ENCODE data around the gene ASCL2.
"Not testable (repeated sequence)": the region's sequence is repeated elsewhere in the genome, so short reads cannot be mapped to it uniquely, and the experiment has no call there.

Gene ASCL2

GRCh38 chr11:2296913-2297622 is 26.7 kb upstream of the ASCL2 start:
- DNase-seq: no peak

DNA sequence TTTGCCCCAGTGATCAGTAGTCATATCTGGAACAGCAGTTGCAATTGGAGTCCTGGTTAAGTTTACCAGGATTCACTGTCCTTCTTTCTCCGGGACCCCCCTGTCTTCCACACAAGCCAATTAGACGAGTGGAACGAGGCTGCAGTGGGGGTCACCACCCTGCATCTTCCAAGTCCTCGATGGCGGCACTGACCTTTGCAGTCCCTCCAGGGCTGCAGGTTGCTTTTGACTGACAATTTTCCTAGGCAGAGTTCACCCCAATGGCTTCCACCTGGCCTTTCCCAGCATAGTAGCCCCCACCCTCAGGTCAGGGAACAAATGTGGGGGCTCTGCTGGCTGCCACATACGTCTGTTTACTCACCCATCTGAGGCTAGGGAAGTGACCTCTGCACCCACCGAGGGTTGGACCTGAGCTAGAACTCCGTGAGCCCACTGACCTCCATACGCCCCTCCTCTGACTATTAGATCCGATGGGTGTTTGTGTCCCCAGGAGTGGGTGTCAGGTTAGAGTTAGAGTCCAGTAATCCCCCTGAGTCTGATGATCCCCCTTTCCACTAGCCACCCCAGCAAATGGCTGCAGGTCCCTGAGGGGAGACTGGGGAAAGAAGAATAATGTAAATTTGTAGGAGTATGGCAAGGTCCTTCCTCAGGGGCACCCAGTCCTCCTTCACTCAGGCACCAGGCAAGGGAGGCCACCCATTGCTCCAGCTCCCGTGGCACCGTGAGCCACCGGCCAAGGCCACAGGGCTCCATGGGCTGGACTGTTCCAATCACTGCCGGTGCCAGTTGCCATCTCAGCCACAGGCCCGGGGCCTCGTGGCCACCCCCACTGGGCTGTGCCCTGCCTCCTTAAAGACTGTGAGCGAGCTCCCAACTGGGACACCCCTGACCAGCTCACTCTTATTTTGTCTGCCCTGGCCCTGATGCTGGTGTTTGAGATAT is 25.9 kb upstream of the ASCL2 start:
- no peak for DNase-seq

DNA sequence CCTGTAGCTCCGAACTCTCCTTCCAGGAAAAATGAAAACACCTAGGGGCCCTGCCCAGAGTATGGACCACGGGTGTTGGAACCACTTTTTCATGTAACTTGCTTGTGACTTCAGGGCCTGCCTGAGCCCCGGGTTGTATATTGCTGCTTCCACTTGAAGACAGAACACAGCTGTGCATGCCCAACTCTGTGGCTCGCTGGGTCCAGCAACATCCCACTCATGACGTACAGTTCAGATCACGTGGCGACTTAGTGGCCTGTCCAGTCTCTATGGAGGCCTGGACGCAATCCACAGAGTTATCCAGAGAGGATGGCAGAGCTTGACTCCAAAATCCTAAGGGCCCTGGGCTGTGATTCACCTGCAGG is 24.5 kb upstream of the ASCL2 start:
- DNase-seq: no peak

GRCh38 chr11:2293984-2294925 is 23.9 kb upstream of the ASCL2 start:
- DNase-seq: no peak

DNA sequence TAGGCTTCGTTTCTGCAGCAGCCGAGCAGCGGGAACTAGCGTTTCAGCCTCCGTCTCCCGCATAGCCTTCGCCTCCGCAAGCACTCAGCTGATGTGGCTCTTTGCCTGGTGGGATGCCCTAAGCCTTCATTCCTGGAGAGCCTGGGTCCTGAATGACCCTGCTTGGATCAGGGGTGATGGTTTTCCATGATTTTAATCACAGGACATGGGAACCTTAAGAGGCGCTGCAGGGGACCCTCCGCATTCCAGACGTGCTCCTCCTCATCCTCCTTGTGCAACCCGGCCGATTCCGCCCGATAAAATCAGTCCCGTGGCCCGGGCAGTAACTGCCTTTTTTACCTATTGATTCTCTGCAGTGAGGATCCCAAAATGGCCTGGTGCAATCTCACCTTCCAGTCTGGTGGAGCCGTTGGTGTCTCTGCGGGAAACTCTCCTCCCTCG is 23.2 kb upstream of the ASCL2 start:
- no peak for DNase-seq

DNA sequence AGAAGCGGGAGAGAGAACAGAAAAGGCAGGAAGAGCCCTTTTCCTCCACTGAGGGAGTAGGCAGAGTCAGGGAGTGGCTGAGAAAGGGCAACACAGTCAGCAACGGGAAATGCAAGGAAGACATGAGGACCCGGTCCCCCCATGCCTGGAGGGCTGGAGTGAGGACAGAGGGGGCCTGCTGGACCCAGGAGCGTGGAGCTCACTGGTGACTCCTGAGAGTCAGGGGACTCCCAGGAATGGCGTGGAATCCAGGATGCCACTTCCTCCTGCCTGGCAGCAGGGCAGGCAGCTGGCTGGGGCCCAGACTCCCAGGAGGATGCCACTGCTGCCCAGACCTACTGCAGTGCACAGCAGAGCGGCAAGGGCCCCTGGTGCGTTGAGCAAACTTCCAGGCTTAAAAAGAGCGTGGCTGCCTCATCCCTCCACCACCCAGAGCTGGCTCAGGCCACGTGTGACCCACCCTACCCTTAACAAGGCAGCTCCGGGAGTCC is 20.0 kb upstream of the ASCL2 start:
- no peak for DNase-seq

GRCh38 chr11:2289859-2290258 is 19.5 kb upstream of the ASCL2 start:
- no peak for DNase-seq

GRCh38 chr11:2289350-2289749 is 19.0 kb upstream of the ASCL2 start:
- DNase-seq: no peak

- DNase-seq: no peak
Observed at GRCh38 chr11:2287091-2287490, 16.7 kb upstream of the ASCL2 start.

- DNase-seq: not testable (repeated sequence)
Observed at GRCh38 chr11:2286350-2286749, 16.0 kb upstream of the ASCL2 start.

- DNase-seq: no peak
Observed at GRCh38 chr11:2280208-2280607, 9.8 kb upstream of the ASCL2 start.

GRCh38 chr11:2277933-2278523 is 7.6 kb upstream of the ASCL2 start:
- DNase-seq: no peak

- DNase-seq: no peak
Observed at GRCh38 chr11:2277008-2277346, 6.6 kb upstream of the ASCL2 start.

- DNase-seq: no peak
Observed at GRCh38 chr11:2276280-2277007, 6.1 kb upstream of the ASCL2 start.

DNA sequence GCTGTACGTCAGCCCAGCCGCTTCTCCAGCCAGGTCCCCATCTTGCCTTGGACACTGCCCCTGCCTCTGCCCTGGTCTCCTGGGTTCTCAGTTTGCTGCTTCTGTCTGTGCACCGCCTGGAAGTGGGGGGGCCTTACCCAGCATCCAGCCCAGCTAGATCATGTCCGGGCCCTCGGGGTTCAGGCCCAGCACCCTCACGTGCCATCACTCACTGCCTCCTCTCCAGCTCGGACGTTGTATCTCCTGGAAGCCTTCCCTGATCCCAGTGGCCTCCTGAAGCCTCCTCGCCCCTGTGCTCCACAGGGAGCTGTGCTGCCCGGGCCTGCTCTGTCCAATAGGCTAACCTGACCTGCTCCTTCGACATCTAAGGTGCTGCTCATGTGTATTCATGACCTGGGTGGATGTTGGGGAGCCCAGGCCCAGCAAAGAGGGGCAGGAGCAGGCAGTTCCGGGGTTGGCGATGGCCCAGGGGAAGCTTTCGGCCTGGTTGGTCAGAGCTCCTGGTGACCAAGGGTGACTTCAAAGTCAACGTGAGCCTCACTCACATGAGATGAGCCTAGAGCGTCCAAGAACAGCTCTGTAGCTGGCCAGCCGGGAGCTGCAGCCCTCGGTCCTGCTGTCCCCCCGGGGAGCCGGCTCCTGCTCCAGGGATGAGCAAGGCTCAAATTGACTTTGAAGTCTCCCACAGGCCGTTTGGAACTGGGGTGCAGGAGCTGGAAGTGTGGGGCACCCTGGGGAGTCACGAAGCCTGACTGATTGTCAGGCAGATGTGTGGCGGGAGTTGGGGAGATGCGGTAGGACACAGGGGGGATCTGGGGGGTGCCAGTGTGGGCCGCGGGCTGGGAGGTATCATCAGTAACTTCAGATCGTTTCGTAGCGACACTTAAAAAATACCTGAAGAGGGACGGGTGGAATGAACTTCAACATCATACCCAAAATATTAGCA is 5.2 kb upstream of the ASCL2 start:
- DNase-seq: no peak

- no peak for DNase-seq
Observed at GRCh38 chr11:2273771-2274170, 3.4 kb upstream of the ASCL2 start.

- no peak for DNase-seq
Observed at GRCh38 chr11:2273311-2273710, 2.9 kb upstream of the ASCL2 start.

GRCh38 chr11:2272946-2273280 is 2.5 kb upstream of the ASCL2 start:
- DNase-seq: no peak

DNA sequence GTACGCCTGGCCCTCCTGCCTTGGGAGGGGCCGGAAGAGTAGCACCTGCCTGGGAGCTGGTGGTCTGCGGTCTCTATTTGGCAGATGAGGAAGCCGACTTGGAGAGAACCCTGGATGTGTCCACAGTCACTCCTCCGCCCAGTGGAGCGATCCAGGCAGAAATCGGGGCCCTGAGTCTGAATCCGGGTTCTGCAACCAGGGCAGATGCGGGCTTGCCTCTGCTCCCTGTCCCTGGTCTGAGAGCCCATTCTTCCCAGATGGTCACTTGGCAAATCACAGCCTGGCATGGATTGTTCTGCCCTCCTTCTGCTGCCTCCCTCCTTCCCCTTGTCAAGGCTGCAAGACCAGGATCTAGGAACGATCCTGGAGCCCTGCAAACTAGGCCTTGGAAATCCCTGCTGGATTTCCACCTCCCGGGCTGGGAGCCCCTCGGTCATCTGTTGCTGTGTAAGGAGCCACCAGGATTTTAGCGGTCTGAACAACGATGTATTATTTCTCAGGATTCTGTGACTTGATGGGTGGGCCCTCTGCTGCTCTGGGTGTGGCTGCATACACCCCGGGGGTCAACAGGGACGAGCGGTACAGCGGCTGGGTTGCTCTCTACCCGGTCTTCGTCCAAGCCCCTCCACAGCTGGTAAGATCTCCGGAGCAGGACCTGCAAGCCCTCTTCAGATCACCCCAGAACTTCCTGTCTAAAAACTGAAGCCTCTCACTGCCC is 2.0 kb upstream of the ASCL2 start:
- DNase-seq: no peak
